Osteoblast (primary cell): ENCODE results near the gene SCYL2. TPM values are rescaled to one million over a fixed set of nuclear protein-coding genes. Genes with fewer than 3 reads are reported as not detected.
"Not testable (repeated sequence)": the region's sequence is repeated elsewhere in the genome, so short reads cannot be mapped to it uniquely, and the experiment has no call there.

Experiments
- DNase-seq: peaks from one replicate; pipeline ENCODE4 v3.0.0; 2011; ENCODE audit warnings: low spot score, mixed read lengths; ENCODE audit not compliant: insufficient read length; ENCODE audit errors: missing footprints
- H2AFZ ChIP-seq: 2 replicates; pipeline ENCODE4 v1.6.0; 2011; ENCODE audit warnings: mild to moderate bottlenecking, low read length
- H3K27ac ChIP-seq: 2 replicates; pipeline ENCODE4 v1.5.1; 2011; ENCODE audit warnings: mild to moderate bottlenecking, low read depth, low read length, moderate library complexity
- H3K27me3 ChIP-seq: 2 replicates; pipeline ENCODE4 v1.6.0; 2012; ENCODE audit warnings: mild to moderate bottlenecking, control low read depth, inconsistent platforms, low read length, moderate library complexity; ENCODE audit not compliant: insufficient read depth
- H3K36me3 ChIP-seq: 2 replicates; pipeline ENCODE4 v1.5.1; 2011; ENCODE audit warnings: mild to moderate bottlenecking, low read length, control low read depth, moderate library complexity; ENCODE audit not compliant: insufficient read depth
- H3K4me1 ChIP-seq: 2 replicates; pipeline ENCODE4 v1.5.1; 2011; ENCODE audit warnings: mild to moderate bottlenecking, low read length, control low read depth, moderate library complexity; ENCODE audit not compliant: insufficient read depth
- H3K4me2 ChIP-seq: 2 replicates; pipeline ENCODE4 v1.6.0; 2011; ENCODE audit warnings: mild to moderate bottlenecking, low read length; ENCODE audit not compliant: insufficient read depth
- H3K4me3 ChIP-seq: fragments of 200-600 bp; sonication (generic); 3 replicates; pipeline ENCODE4 v1.5.1; 2012; ENCODE audit warnings: mild to moderate bottlenecking, low read length, inconsistent platforms; ENCODE audit not compliant: insufficient read depth
- H3K79me2 ChIP-seq: 2 replicates; pipeline ENCODE4 v1.6.0; 2012; ENCODE audit warnings: mild to moderate bottlenecking, low read length, control low read depth, inconsistent platforms; ENCODE audit not compliant: insufficient read depth
- H3K9me3 ChIP-seq: 2 replicates; pipeline ENCODE4 v1.5.1; 2011; ENCODE audit warnings: low read depth, low read length, control low read depth
- H4K20me1 ChIP-seq: 2 replicates; pipeline ENCODE4 v1.6.0; 2012; ENCODE audit warnings: mild to moderate bottlenecking, low read length, control low read depth; ENCODE audit not compliant: insufficient read depth
- total RNA-seq: library from RNA; depleted of rRNA; stranded (reverse); fragments of >200 nt; gene quantifications from 2 replicates; pipeline ENCODE4 v1.2.3, GENCODE V29; 2012
- TF ChIP-seq, protein P1 (sequence below): IDR thresholded peaks from 2 replicates; pipeline ENCODE4 v1.5.1; 2011; ENCODE audit warnings: mild to moderate bottlenecking, low read depth, low read length, moderate library complexity; ENCODE audit errors: extremely low read depth

The SCYL2 gene, protein sequence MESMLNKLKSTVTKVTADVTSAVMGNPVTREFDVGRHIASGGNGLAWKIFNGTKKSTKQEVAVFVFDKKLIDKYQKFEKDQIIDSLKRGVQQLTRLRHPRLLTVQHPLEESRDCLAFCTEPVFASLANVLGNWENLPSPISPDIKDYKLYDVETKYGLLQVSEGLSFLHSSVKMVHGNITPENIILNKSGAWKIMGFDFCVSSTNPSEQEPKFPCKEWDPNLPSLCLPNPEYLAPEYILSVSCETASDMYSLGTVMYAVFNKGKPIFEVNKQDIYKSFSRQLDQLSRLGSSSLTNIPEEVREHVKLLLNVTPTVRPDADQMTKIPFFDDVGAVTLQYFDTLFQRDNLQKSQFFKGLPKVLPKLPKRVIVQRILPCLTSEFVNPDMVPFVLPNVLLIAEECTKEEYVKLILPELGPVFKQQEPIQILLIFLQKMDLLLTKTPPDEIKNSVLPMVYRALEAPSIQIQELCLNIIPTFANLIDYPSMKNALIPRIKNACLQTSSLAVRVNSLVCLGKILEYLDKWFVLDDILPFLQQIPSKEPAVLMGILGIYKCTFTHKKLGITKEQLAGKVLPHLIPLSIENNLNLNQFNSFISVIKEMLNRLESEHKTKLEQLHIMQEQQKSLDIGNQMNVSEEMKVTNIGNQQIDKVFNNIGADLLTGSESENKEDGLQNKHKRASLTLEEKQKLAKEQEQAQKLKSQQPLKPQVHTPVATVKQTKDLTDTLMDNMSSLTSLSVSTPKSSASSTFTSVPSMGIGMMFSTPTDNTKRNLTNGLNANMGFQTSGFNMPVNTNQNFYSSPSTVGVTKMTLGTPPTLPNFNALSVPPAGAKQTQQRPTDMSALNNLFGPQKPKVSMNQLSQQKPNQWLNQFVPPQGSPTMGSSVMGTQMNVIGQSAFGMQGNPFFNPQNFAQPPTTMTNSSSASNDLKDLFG
- 64.4 and 69.8 TPM in 2 replicates for total RNA-seq

DNA sequence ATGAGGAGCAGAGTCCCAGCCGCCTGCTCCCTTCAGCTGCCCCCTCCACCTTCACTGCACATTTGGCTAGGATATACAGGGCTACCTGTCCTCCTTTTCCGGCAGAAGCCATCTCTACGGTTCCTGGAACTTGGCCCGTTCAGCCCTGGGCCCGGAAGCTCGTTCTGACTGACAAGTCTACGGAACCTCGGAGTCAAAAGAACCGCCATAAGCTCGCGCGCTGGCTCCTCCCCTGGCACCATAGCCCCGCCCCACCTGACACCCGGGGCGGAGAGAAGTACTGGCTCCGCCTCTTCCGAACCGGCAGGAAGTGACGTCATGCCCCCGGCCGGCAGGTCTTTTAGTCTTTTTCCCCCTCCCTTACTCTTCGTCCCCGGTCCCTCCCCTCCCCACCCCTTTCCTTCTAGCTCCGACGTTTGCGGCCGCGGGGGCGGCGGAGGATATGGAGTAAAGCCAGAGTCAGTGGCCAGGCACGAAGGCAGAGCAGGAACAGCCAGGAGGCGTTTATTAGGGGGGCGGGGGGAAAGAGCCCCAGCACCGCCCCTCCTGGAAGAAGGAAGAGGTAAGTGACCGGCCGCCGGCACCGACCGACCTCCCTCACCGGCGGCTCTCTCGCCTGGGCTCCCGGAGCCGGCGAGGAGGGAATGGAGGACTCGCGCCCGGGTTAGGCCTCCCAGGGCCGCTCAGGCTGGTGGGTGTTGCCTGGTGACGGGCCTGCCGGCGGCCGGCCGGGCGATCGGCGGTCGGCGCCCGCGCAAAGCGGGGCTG, at the start of gene SCYL2, which contains the start of gene DEPDC4:
Gene SCYL2 (plus strand): TSS at position 343 of the 768 bp plus-strand sequence. CDS start 15,794 bp downstream, outside the sequence.
Gene DEPDC4 (minus strand): TSS at position 245 of the 768 bp plus-strand sequence. CDS start 3 bp downstream, at position 242.
- H4K20me1 ChIP-seq = peaks cover 11% of the 10 kb centered on the region
- H3K27ac ChIP-seq = peak within 1 kb of the TSS; percentile 95
- peaks cover 21% of the 10 kb centered on the region for H3K4me1 ChIP-seq
- H3K27me3 ChIP-seq = no peaks in the 10 kb centered on the region
- H2AFZ ChIP-seq = peak within 1 kb of the TSS; percentile 99
- DNase-seq = peak; percentile 93
- no peaks in the 10 kb centered on the region for H3K9me3 ChIP-seq
- peak within 1 kb of the TSS; percentile 96 for H3K4me2 ChIP-seq
- H3K4me3 ChIP-seq = peak within 1 kb of the TSS; percentile 98
- TF ChIP-seq, protein P1, sequence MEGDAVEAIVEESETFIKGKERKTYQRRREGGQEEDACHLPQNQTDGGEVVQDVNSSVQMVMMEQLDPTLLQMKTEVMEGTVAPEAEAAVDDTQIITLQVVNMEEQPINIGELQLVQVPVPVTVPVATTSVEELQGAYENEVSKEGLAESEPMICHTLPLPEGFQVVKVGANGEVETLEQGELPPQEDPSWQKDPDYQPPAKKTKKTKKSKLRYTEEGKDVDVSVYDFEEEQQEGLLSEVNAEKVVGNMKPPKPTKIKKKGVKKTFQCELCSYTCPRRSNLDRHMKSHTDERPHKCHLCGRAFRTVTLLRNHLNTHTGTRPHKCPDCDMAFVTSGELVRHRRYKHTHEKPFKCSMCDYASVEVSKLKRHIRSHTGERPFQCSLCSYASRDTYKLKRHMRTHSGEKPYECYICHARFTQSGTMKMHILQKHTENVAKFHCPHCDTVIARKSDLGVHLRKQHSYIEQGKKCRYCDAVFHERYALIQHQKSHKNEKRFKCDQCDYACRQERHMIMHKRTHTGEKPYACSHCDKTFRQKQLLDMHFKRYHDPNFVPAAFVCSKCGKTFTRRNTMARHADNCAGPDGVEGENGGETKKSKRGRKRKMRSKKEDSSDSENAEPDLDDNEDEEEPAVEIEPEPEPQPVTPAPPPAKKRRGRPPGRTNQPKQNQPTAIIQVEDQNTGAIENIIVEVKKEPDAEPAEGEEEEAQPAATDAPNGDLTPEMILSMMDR = no peak
- peaks cover 48% of the 10 kb centered on the region for H3K79me2 ChIP-seq
- no peaks in the 10 kb centered on the region for H3K36me3 ChIP-seq

DNA sequence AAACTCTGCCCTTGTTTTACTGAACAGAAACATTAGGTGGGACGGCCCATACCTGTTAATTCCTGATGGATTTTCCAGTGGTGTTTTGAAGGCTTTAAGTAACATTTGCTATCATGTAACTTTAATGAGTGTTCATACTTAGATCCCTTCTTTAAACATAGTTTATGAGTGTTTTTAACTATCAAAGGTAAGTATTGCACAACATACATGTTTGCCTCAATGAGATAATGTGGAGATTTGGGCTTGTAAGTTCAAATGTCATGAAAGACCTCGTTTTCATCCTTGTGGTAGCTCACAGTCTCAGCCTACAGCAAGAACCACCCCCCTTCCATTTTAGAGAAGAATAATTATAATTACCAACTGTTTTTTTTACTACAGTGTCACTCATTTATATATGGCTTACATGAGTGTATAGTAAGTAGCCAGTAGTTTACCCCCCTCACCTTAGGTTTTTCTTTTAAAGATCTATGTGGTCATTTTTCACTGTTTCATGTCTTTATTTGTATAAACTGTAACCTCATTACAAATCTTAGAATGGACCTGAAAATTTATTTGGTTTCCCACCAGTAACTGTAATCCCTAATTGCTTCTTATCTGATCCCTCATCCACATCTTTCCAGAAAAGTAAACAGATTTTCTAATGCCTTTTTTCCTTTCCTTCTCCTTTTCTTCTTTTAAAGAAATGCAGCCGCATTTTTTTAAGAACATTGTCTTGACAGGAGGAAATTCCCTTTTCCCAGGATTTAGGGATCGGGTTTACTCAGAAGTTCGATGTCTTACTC, 47.5 kb upstream of the SCYL2 start:
- no peaks in the 10 kb centered on the region for H3K9me3 ChIP-seq
- H3K4me2 ChIP-seq = no peak overlapping the region
- no peak for DNase-seq
- no peak overlapping the region for H3K27ac ChIP-seq
- no peak overlapping the region for H2AFZ ChIP-seq
- H3K4me1 ChIP-seq = no peaks in the 10 kb centered on the region
- H3K79me2 ChIP-seq = no peaks in the 10 kb centered on the region
- no peaks in the 10 kb centered on the region for H4K20me1 ChIP-seq
- H3K36me3 ChIP-seq = peaks cover 16% of the 10 kb centered on the region
- H3K4me3 ChIP-seq = no peak overlapping the region
- H3K27me3 ChIP-seq = no peaks in the 10 kb centered on the region
- TF ChIP-seq, protein P1 = no peak

DNA sequence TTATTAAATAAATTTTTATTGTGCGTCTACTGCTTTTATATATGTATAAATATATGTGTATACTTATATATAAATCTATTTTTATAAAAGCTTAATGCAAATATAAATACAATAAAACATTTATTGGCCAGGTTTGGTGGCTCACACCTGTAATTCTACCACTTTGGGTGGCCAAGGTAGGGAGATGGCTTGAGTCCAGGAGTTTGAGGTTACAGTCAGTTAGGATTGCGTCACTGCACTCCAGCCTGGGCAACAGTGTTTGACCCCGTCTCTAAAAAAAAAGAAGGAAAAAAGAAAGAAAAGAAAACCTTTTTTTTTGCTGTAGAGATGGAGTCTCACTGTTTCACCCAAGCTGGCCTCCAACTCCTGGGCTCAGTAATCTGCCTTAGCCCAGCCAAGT, 45.5 kb upstream of the SCYL2 start:
- no peak for DNase-seq

DNA sequence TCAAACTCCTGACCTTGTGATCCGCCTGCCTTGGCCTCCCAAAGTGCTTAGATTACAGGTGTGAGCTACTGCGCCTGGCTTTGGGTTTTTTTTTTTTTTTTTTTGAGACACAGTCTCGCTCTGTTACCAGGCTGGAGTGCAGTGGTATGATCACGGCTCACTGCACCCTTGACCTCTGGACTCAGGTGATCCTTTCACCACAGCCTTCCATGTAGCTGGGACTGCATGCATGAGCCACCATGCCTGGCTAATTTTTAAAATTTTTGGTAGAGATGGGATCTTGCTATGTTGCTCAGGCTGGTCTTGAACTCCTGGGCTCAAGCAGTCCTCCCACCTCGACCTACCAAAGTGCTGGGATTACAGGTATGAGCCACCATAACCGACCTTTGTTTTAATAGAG, 44.8 kb upstream of the SCYL2 start:
- not testable (repeated sequence) for H3K4me3 ChIP-seq, H3K79me2 ChIP-seq, H2AFZ ChIP-seq, H3K27ac ChIP-seq, H3K27me3 ChIP-seq, H4K20me1 ChIP-seq, DNase-seq, H3K4me2 ChIP-seq, H3K9me3 ChIP-seq, H3K4me1 ChIP-seq
- peaks cover 11% of the 10 kb centered on the region for H3K36me3 ChIP-seq

More for the DNA sequence above, 45.5 kb upstream of the SCYL2 start:
- TF ChIP-seq, protein P1 = no peak
- Histone ChIP-seq H3K27ac (no peak overlapping the region), H3K9me3 (no peaks in the 10 kb centered on the region), H3K27me3 (no peaks in the 10 kb centered on the region), H4K20me1 (no peaks in the 10 kb centered on the region), H3K4me2 (no peak overlapping the region), H3K36me3 (peaks cover 11% of the 10 kb centered on the region), H3K4me1 (no peaks in the 10 kb centered on the region), H2AFZ (no peak overlapping the region), H3K4me3 (no peak overlapping the region), H3K79me2 (no peaks in the 10 kb centered on the region)
